GM21576 (cell line): Measurements from ENCODE around the gene RBM42.

Source experiments
- ATAC-seq: cut with Tn5 transposase; IDR thresholded peaks from one replicate; pipeline ENCODE4 v1.9.1; 2021; ENCODE audit warnings: mild to moderate bottlenecking, moderate library complexity; ENCODE audit not compliant: unreplicated experiment

The RBM42 gene

DNA sequence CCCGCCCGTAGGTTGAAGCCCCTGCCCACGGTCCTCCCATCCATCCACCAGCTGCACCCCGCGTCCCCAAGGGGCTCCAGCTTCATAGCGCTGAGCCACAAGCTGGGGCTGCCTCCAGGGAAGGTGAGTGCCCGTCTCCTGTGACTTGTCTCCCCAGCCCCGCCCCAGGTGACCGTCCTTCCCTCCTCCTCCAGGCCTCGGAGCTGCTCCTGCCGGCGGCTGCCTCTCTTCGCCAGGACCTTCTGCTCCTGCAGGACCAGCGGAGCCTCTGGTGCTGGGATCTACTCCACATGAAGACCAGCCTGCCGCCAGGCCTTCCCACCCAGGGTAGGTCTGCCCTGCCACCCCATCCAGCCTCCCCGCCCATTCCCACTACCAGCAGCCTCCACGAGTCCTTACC, 8.8 kb upstream of the RBM42 start:
- no peak for ATAC-seq

DNA sequence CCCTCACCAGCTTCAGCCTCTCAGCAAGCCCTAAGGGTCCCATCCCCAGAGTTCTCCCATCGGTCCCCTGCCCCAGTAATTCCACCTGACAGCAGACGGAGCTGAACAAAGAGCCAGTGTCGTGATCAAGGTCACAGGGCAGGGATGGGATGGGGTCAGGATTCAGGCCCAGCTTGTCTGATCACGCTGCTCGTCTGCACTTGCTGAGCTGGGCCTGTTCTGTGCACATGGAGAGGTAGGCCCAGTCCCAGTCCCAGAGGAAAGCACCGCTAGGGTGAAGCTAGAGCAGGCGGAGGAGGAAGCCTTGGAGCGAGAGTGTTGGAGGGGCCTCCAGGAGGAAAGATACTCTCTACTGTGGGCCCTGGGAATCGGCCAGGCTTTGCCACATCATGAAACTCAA, 7.1 kb upstream of the RBM42 start:
- ATAC-seq, result no peak

DNA sequence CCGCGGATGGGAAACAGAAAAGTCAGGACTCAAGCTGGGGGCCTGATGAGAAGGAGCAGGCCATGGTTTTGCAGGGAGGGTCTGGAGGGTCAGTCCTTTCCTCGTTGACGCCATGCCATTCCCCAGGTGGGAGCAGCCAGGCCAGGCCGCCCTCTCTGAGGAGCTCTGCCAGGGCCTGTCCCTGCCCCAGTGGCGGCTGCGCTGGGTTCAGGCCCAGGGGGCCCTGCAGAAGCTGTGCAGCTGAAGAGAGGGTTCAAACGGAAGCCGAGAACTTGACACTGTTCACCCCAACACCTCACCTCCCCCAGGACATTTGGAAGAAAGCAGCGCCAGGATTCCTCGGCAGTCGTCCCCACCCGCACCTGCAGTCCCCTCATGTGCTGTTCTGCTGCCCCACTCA, 6.1 kb upstream of the RBM42 start:
- ATAC-seq, result no peak

DNA sequence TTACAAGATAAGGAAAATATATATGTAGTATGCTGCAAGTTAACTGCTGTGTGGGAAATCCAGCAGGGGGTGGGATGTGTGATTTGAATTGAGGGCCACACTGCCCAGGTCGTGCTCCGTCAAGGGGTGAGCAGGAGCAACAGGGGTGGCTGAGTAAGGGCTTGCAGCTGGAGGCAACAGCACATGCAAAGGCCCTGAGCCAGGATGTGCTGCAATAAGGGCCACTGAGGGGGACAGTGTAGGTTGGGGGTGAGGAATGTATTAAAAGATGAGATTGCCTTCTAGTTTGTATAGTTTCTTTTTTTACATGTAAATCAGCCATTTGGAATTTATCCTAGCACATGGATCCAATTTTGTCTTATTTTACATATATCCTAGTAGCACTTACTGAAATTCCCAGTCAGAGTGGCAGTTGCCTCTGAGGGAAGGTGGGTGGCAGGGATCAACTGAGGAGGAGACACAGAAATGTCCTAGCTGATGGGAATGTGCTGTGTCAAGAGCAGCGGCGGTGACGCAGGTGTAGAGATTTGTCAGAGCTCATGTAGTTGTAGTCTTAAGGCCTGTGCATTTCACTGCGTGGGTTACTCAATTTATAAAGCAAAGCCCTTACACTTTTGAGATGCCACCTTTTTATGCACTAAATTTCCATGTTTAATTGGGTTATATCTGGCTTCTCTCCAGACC, 5.4 kb upstream of the RBM42 start:
- no peak for ATAC-seq

DNA sequence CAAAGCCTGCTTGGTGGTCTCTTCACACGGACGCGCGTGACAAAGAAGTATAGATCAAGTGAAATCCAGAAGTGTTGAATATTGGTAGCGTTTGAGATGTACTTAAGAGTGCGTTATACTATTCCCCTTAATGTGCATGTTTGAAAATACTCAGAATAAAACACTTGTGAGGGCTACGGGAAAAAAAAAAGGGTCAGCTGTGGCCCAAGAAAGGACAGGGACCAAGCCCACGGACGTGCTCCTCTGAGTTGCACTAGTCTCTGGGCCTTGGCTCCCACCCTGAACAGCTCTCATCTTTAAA, 622 bp upstream of the RBM42 start:
- ATAC-seq, result no peak

DNA sequence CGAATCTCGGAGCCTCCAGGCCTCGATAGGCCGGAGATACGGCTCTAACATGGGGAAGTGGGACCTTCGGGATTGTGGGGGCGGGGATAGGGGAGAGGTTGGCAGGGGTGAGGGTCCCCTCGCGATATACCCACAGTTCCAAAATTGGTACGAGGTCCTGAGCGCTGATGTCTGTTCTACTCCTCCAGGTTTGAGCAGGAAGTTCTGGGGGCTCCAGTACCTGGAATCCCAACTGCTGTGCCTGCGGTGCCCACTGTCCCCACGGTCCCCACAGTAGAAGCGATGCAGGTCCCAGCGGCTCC, 447 bp downstream of the RBM42 start:
- no peak for ATAC-seq

DNA sequence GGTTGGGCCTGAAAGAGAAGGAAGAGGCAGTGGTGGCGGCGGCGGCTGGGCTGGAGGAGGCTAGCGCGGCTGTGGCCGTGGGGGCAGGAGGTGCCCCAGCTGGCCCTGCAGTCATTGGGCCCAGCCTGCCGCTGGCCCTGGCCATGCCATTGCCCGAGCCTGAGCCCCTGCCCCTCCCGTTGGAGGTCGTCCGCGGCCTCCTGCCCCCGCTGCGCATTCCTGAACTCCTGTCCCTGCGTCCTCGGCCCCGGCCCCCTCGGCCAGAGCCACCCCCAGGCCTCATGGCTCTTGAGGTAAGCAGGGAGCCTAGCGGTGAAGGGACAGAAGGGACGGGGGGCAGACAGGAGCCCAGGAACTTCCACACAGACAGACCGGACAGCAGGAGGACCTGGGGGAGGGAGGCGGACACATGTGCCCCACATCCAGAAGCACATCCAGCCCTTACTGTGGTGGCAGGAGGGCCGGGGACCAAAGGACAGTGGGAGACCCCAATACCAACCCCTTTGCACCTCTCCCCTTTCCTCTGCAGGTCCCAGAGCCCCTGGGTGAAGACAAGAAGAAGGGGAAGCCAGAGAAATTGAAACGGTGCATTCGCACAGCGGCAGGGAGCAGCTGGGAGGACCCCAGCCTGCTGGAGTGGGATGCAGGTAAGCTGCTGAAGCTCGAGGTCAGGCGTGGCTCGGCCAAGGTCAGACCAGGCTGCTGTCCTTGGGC, 5.0 kb downstream of the RBM42 start:
- ATAC-seq, result no peak

DNA sequence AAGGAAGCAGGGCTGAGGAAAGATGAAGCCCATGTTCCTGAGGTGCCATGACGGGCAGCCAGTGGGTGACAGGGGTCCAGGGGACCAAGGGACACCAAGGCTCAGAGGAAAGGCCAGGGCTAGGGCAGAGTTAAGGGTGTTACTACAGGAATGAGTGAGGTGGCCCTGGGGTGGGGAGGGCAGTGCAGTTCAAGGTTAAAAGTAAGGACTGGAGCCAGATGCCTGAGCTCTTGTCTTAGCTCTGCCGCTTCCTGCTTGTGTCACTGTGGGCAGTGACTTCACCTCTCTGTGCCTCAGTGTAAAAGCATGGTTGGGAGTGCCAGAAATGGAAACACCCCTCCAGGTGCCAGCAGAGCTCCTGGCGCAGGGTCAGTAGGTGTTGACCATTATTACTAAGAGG, 7.8 kb downstream of the RBM42 start:
- no peak for ATAC-seq

DNA sequence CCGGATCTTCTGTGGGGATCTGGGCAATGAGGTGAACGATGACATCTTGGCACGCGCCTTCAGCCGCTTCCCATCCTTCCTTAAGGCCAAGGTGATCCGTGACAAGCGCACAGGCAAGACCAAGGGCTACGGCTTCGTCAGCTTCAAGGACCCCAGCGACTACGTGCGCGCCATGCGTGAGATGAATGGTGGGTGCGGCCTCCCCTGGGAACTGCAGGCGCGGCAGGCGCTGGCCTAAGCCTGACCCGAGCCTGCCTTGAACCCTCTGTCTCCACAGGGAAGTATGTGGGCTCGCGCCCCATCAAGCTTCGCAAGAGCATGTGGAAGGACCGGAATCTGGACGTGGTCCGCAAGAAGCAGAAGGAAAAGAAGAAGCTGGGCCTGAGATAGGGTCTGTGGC, 8.3 kb downstream of the RBM42 start:
- no peak for ATAC-seq

DNA sequence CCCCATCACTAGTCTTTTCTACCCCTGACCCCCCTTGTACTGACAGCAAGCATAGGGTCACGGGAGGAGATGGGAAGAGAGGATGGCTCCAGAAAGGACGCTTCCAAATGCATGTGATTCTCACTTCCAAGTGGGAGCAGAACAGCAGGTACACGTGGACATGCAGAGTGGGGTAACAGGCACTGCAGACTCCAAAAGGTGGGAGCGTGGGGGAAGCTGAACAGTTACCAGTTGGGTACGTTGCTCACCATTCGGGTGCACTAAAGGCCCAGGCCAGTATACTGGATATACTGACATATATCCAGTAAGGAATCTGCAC, 10.4 kb downstream of the RBM42 start:
- ATAC-seq, result no peak

DNA sequence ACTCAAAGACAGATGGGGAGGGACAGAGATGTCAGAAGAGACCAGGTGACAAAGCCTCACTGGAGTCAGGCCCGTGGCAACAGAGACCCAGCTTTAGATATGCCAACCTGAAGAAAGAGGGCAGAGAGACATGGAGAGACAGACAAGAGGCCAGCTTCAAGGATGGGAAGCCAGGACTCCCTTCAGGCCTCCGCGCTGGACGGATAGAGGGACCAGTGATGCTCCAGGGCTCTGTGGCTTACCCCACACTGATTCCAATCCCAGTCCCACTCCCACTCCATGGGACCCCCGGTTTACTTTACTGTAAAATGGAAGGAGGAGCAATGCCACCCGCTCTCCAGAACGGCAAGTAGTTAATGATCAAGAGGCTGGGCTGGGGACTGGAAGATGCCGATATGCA, 11.0 kb downstream of the RBM42 start:
- no peak for ATAC-seq

DNA sequence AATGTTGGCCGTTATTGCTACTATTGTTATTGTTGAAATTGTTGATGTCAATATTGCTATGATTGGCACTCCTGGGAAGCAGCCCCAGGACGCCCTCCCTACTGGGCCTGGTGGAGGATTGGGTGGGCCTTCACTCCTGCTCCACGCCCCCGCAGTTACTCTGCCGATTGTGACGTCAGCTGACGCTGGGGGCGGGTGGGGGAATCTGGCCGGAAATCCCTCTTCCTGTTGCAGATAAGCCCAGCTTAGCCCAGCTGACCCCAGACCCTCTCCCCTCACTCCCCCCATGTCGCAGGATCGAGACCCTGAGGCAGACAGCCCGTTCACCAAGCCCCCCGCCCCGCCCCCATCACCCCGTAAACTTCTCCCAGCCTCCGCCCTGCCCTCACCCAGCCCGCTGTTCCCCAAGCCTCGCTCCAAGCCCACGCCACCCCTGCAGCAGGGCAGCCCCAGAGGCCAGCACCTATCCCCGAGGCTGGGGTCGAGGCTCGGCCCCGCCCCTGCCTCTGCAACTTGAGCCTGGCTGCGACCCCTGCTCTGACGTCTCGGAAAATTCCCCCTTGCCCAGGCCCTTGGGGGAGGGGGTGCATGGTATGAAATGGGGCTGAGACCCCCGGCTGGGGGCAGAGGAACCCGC, 12.8 kb downstream of the RBM42 start, which contains the start of gene ETV2:
Gene ETV2 (plus strand): TSS at position 231 of the 637 bp plus-strand sequence. CDS start 716 bp downstream, outside the sequence.
- no peak for ATAC-seq

DNA sequence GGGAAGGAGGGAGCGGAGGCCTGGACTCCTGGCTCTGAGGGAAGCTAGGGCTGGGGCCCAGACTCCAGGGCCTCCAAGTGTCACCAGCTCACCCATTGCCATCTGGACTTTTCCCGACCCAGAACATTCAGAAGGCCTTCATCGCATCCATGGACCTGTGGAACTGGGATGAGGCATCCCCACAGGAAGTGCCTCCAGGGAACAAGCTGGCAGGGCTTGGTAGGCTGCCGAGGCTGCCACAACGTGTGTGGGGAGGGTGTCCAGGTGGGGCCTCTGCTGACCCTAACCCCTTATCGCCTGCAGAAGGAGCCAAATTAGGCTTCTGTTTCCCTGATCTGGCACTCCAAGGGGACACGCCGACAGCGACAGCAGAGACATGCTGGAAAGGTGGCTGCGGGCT, 13.5 kb downstream of the RBM42 start:
- no peak for ATAC-seq

DNA sequence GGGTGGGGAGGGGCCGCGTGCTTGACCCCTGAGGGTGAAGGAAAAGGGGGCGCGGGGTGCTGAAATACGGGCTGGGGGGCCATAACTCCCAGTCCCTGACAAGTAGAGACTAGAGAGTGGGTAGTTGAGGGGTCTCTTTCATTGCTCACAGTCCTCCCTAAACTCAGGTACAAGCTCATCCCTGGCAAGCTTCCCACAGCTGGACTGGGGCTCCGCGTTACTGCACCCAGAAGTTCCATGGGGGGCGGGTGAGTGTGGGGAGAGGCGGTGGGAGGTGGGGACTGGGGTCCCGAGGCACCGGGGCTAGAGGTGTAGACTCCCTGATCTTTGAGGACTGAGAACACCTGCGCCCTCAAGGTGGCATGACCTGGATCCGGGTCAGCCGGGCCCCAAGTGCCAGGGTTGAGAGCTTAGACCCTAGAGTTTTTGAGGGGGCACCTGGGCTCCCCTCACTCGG, 14.0 kb downstream of the RBM42 start:
- ATAC-seq, result no peak

DNA sequence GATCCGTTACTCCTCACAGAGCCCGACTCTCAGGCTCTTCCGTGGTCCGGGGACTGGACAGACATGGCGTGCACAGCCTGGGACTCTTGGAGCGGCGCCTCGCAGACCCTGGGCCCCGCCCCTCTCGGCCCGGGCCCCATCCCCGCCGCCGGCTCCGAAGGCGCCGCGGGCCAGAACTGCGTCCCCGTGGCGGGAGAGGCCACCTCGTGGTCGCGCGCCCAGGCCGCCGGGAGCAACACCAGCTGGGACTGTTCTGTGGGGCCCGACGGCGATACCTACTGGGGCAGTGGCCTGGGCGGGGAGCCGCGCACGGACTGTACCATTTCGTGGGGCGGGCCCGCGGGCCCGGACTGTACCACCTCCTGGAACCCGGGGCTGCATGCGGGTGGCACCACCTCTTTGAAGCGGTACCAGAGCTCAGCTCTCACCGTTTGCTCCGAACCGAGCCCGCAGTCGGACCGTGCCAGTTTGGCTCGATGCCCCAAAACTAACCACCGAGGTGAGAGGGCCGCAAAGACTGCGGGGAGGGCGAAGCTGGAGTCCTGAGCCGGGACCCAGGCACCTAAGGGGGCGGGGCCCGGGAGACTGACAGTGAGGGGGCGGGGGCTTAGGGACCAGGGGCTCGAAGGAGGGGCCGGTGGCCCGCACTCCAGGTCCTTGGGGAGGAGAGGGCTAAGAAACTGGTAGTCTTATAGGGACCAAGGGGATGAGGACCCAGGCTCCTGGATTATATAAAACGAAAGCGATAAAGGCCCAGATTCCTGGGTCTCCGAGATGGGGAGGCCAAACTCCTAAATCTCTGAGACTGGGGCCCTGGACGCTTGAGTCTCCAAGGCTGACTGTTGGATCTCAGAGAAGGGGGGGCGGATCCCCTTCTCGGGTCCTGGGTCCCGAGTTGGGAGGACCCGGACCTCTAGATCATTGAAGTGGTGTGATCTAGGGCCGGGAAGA, 14.7 kb downstream of the RBM42 start:
- ATAC-seq, result peak; percentile 28

DNA sequence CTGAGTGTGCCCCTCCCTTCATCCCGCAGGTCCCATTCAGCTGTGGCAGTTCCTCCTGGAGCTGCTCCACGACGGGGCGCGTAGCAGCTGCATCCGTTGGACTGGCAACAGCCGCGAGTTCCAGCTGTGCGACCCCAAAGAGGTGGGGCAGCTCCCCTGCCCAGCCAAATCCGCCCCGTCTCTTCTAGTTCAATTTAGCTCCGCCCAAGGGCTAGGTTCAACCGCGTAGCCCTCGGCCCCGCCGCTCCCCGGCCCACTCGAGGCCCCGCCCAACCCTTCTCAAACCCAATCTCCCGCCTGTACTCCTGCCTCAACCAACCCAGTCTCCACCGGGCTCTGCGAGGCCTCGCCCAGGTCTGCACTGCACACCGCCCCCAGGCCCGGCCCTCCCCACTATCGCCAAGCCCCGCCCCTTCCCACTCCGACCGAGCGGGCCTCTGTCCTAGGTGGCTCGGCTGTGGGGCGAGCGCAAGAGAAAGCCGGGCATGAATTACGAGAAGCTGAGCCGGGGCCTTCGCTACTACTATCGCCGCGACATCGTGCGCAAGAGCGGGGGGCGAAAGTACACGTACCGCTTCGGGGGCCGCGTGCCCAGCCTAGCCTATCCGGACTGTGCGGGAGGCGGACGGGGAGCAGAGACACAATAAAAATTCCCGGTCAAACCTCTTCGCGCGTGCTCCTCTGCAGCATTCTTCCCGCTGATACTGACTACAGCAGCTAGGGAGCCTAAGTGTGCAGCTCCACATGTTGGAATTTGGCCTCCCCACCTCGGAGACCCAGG, 15.6 kb downstream of the RBM42 start:
- ATAC-seq, result peak; percentile 60

DNA sequence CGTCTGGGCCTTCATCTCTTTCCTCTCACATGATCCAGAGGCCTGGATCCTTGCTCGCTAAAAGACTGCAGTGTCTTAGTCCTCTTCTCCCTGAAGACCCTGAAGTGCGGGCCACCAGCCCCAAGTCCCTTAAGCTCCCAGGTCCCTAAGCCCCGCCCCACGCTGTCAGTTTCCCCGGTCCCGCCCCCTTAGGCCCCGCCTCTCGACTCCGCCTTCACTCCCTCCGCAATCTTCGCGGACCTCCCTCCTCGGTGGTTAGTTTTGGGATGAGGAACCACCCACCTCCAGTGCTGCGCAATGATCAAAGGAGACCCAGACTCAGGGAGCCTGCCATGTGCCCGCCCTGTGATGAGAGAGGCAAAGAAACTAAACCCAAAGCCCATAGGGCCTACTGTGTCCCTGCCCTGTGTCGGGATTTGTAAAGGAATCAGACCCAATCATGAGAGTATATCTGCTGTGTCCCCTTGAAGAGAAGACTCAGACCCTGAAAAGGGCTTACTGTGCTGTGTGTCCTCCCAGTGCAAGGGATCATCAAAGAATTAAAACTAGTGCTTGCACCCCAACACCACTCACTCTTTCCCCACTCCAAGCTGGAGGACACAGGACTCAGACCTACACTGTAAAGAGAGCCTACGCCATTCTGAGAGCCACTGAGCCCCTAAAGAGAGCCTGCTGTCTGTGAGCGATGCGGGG, 16.3 kb downstream of the RBM42 start:
- no peak for ATAC-seq

DNA sequence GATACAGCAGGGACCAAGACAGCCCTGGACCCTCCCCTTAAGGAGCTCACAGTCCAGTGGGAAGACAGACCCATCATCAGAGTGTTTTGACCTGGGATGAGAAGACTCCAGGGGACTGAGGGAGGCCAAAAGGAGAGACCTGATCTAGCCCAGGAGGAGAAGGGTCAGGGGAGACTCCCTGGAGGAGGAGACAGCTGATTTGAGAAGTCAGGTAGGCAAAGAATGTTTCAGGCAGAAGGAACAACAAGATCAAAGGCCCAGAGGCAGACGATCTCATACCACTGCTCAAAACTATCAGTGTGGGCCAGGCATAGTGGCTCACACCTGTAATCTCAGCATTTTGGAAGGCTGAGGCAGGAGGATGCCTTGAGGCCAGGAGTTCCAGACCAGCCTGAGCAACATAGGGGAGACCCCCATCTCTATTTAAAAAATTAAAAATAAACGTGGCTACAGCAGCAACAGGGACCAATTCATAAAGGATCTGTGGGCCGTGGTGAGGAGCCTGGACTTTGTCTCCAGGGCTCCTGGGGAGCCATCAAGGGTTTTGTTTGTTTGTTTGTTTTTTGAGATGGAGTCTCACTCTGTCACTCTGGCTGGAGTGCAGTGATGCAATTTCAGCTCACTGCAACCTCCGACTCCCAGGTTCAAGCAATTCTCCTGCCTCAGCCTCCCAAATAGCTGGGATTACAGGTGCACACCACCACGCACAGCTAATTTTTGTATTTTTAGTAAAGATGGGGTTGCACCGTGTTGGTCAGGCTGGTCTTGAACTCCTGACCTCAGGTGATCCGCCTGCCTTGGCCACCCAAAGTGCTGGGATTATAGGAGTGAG, 17.1 kb downstream of the RBM42 start:
- ATAC-seq, result no peak
